ENCODE data around the gene MXRA8.

MXRA8 gene

GRCh38 chr1:1355416-1355815 is 2.9 kb downstream of the MXRA8 start:
- TF ChIP-seq CTCF (IDR thresholded peaks at IDR 0.05; ENCODE audit: insufficient read depth, low read length, poor library complexity, severe bottlenecking): no peak
- no peaks in the 10 kb centered on the region for H3K36me3 ChIP-seq (ENCODE audit: control insufficient read depth, insufficient read depth, low read length)
- no peaks in the 10 kb centered on the region; the same call in 1 of the 2 replicates for H3K27me3 ChIP-seq (replicated peaks; ENCODE audit: control insufficient read depth, insufficient read depth, low read length)
- H3K4me3 ChIP-seq (replicated peaks; ENCODE audit: low read depth, low read length): no peak overlapping the region
- no peak for DNase-seq (ENCODE audit: extremely low read depth, insufficient read length)

- DNase-seq (ENCODE audit: extremely low read depth, insufficient read length): no peak
- Histone ChIP-seq H3K27me3 (replicated peaks; ENCODE audit: control insufficient read depth, insufficient read depth, low read length) (no peaks in the 10 kb centered on the region; the same call in 1 of the 2 replicates), H3K36me3 (ENCODE audit: control insufficient read depth, insufficient read depth, low read length) (no peaks in the 10 kb centered on the region), H3K4me3 (replicated peaks; ENCODE audit: low read depth, low read length) (no peak overlapping the region)
- TF ChIP-seq CTCF (IDR thresholded peaks at IDR 0.05; ENCODE audit: insufficient read depth, low read length, poor library complexity, severe bottlenecking): no peak
Measured at GRCh38 chr1:1354271-1355247, 3.8 kb downstream of the MXRA8 start.

- no peak for TF ChIP-seq CTCF (IDR thresholded peaks at IDR 0.05; ENCODE audit: insufficient read depth, low read length, poor library complexity, severe bottlenecking)
- Histone ChIP-seq H3K36me3 (ENCODE audit: control insufficient read depth, insufficient read depth, low read length) (no peaks in the 10 kb centered on the region), H3K4me3 (replicated peaks; ENCODE audit: low read depth, low read length) (no peak overlapping the region), H3K27me3 (replicated peaks; ENCODE audit: control insufficient read depth, insufficient read depth, low read length) (no peaks in the 10 kb centered on the region; the same call in 1 of the 2 replicates)
- DNase-seq (ENCODE audit: extremely low read depth, insufficient read length): no peak
Measured at GRCh38 chr1:1353389-1354151, 4.8 kb downstream of the MXRA8 start.

- no peak for TF ChIP-seq CTCF (IDR thresholded peaks at IDR 0.05; ENCODE audit: insufficient read depth, low read length, poor library complexity, severe bottlenecking)
- Histone ChIP-seq H3K36me3 (ENCODE audit: control insufficient read depth, insufficient read depth, low read length) (no peaks in the 10 kb centered on the region), H3K4me3 (replicated peaks; ENCODE audit: low read depth, low read length) (no peak overlapping the region), H3K27me3 (replicated peaks; ENCODE audit: control insufficient read depth, insufficient read depth, low read length) (no peaks in the 10 kb centered on the region; the same call in 1 of the 2 replicates)
- no peak for DNase-seq (ENCODE audit: extremely low read depth, insufficient read length)
Measured at GRCh38 chr1:1352786-1353388, 5.5 kb downstream of the MXRA8 start.

GRCh38 chr1:1351511-1352427 is 6.6 kb downstream of the MXRA8 start:
- no peaks in the 10 kb centered on the region for H3K36me3 ChIP-seq (ENCODE audit: control insufficient read depth, insufficient read depth, low read length)
- no peak for DNase-seq (ENCODE audit: extremely low read depth, insufficient read length)
- H3K4me3 ChIP-seq (replicated peaks; ENCODE audit: low read depth, low read length): no peak overlapping the region
- TF ChIP-seq CTCF (IDR thresholded peaks at IDR 0.05; ENCODE audit: insufficient read depth, low read length, poor library complexity, severe bottlenecking): no peak
- H3K27me3 ChIP-seq (replicated peaks; ENCODE audit: control insufficient read depth, insufficient read depth, low read length): no peaks in the 10 kb centered on the region; the same call in 1 of the 2 replicates
